Measurements from ENCODE around the gene SOWAHA. TPM values are rescaled to one million over a fixed set of nuclear protein-coding genes. Genes with fewer than 3 reads are reported as not detected.

SOWAHA gene
- total RNA-seq, 1 donor from 2014 or later = not detected

DNA sequence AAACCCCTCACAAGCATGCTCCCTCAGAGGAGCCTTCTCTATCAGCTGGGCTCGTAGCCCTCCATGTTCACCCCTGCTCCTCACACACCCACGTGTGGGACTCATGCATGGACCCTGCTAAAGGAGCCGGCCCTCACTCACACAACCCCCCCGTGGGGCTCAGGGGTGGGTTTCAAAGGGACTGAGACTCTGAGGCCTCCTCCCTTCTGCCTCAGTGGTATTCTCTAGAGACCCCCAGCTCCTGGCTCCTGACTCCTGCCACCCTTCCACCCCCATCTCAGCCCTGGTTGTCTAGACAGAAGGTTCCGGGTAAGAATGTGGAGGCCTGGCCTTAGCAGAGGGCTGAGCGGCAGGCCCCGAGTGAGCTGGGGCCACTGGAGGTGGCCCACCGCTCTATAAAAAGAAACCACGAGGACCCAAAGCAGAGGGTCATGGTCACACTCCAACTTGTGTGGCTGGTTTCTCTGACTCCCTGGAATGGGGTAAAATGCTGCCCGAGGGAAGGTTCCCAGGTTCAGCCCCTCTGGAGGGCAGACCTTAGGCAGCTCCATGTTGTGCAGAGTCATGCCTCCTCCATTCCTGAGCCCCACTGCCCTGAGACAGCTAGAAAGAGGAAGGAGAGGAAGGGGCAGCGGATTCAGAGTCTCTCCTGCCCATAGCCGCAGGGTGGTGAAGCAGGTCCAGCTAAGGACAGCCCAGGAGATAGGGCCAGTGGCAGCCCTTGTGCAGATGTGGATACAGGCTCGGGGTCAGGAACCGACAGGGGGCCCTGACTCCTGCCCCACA is 46.9 kb upstream of the SOWAHA start:
- no peak overlapping the region for H3K4me3 Mint-ChIP-seq (ENCODE audit: unreplicated experiment)
- H3K27me3 Mint-ChIP-seq (ENCODE audit: unreplicated experiment) = peaks cover 8% of the 10 kb centered on the region
- TF ChIP-seq, protein P1, sequence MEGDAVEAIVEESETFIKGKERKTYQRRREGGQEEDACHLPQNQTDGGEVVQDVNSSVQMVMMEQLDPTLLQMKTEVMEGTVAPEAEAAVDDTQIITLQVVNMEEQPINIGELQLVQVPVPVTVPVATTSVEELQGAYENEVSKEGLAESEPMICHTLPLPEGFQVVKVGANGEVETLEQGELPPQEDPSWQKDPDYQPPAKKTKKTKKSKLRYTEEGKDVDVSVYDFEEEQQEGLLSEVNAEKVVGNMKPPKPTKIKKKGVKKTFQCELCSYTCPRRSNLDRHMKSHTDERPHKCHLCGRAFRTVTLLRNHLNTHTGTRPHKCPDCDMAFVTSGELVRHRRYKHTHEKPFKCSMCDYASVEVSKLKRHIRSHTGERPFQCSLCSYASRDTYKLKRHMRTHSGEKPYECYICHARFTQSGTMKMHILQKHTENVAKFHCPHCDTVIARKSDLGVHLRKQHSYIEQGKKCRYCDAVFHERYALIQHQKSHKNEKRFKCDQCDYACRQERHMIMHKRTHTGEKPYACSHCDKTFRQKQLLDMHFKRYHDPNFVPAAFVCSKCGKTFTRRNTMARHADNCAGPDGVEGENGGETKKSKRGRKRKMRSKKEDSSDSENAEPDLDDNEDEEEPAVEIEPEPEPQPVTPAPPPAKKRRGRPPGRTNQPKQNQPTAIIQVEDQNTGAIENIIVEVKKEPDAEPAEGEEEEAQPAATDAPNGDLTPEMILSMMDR (IDR thresholded peaks at IDR 0.05; ENCODE audit: unreplicated experiment) = no peak
- peaks cover 14% of the 10 kb centered on the region for H3K36me3 Mint-ChIP-seq (ENCODE audit: low read depth, unreplicated experiment)
- peaks cover 15% of the 10 kb centered on the region for H3K4me1 Mint-ChIP-seq (ENCODE audit: unreplicated experiment)
- no peak overlapping the region for H3K27ac Mint-ChIP-seq (ENCODE audit: unreplicated experiment)
- H3K9me3 Mint-ChIP-seq (ENCODE audit: unreplicated experiment) = no peaks in the 10 kb centered on the region
- DNase-seq (ENCODE audit: low spot score) = no peak

DNA sequence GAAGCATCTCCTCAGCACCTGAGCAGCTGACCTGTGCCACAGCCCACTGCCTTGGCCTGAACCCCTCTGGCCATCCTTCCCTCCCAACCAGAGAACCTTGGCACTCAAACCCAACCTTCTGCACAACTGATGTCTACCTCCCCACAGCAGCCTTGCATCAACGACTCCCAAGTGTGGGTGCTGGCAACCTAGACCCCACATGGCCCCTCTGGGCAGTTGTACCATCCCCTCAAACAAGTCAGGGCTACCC is 46.4 kb upstream of the SOWAHA start:
- no peak overlapping the region for H3K4me3 Mint-ChIP-seq (ENCODE audit: unreplicated experiment)
- H3K27me3 Mint-ChIP-seq (ENCODE audit: unreplicated experiment) = peaks cover 8% of the 10 kb centered on the region
- peaks cover 13% of the 10 kb centered on the region for H3K36me3 Mint-ChIP-seq (ENCODE audit: low read depth, unreplicated experiment)
- H3K4me1 Mint-ChIP-seq (ENCODE audit: unreplicated experiment) = peaks cover 15% of the 10 kb centered on the region
- no peak for DNase-seq (ENCODE audit: low spot score)
- TF ChIP-seq, protein P1 (IDR thresholded peaks at IDR 0.05; ENCODE audit: unreplicated experiment) = no peak
- H3K9me3 Mint-ChIP-seq (ENCODE audit: unreplicated experiment) = no peaks in the 10 kb centered on the region
- H3K27ac Mint-ChIP-seq (ENCODE audit: unreplicated experiment) = no peak overlapping the region

DNA sequence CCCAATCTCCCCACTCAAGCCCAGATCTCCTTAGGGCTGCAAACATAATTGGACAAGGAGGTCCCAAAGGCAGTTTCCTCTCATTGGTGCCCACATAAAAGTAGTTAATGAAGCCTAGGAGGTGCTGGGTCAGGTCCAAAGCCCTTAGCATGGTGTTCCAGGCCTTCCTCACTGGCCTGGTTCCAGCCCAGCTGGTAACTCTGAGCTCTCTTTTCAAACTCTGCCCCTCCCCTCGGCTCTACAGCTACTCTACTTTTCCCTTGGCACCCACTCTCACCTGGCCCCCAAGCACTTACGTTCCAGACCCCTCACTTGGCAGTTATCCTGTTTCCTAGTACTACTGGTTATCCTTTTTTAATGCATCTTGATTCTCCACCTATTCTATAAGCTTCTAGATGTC is 46.0 kb upstream of the SOWAHA start:
- no peak for DNase-seq (ENCODE audit: low spot score)
- H3K36me3 Mint-ChIP-seq (ENCODE audit: low read depth, unreplicated experiment) = peaks cover 13% of the 10 kb centered on the region

DNA sequence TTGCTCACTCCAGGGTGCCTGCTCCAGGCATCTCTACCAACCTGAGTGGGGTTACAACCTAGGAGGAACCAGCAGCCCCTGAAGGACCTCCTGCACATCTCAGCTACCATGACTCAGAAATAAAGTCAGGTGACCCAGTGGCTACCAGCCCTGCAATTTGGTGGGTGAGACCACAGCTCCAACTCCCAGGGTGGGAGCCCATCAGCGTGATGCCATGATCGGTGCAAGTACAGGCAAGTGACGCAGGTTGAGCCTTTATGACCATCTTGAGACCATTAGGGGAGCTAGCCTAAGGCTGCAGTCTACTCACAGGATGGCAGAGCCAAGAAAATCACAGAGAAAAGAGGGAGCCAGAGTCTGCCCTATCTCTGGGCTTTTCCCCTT is 44.6 kb upstream of the SOWAHA start:
- H3K4me1 Mint-ChIP-seq (ENCODE audit: unreplicated experiment) = peaks cover 15% of the 10 kb centered on the region
- TF ChIP-seq, protein P1 (IDR thresholded peaks at IDR 0.05; ENCODE audit: unreplicated experiment) = no peak
- no peak overlapping the region for H3K4me3 Mint-ChIP-seq (ENCODE audit: unreplicated experiment)
- no peak for DNase-seq (ENCODE audit: low spot score)
- peaks cover 8% of the 10 kb centered on the region for H3K27me3 Mint-ChIP-seq (ENCODE audit: unreplicated experiment)
- no peaks in the 10 kb centered on the region for H3K9me3 Mint-ChIP-seq (ENCODE audit: unreplicated experiment)
- no peak overlapping the region for H3K27ac Mint-ChIP-seq (ENCODE audit: unreplicated experiment)
- H3K36me3 Mint-ChIP-seq (ENCODE audit: low read depth, unreplicated experiment) = peaks cover 8% of the 10 kb centered on the region

More for the DNA sequence above, 46.0 kb upstream of the SOWAHA start:
- TF ChIP-seq, protein P1 (IDR thresholded peaks at IDR 0.05; ENCODE audit: unreplicated experiment) = no peak
- Mint-ChIP-seq H3K4me1 (ENCODE audit: unreplicated experiment) (peaks cover 15% of the 10 kb centered on the region), H3K4me3 (ENCODE audit: unreplicated experiment) (no peak overlapping the region), H3K27ac (ENCODE audit: unreplicated experiment) (no peak overlapping the region), H3K27me3 (ENCODE audit: unreplicated experiment) (peaks cover 8% of the 10 kb centered on the region), H3K9me3 (ENCODE audit: unreplicated experiment) (no peaks in the 10 kb centered on the region)

DNA sequence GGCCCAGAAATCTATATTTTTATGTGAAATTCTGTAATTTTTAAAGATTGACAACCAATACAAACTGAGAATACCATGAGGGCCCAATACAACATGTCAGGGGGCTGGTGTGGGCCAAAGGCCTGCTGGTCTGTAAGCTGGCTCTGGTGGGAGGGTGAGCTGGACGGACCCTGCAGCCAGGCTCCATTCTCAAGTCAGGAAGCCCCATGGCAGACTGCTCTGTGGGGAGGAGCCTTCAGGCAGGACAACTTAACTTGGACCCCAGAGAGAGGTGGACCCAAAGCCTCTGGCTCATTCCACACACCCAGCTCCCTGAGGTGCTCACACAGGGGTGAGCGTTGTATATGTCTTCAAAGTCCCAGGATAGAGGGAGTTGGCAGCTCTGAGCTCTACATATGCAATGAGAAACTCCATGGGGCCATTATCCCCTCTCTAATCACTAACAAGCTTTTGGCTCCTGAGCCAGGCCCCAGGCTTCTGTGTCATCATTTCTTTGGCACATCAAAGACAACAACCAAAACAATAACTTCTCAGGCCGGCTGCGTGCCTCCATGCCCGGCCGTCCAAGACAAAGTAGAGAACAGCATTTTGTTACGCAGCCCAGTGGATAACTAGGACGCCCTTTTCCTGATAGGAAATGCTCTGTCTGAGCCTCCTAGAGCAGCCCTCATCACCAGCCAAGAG is 42.5 kb upstream of the SOWAHA start:
- Mint-ChIP-seq H3K36me3 (ENCODE audit: low read depth, unreplicated experiment) (peaks cover 8% of the 10 kb centered on the region), H3K9me3 (ENCODE audit: unreplicated experiment) (no peaks in the 10 kb centered on the region), H3K4me1 (ENCODE audit: unreplicated experiment) (peaks cover 15% of the 10 kb centered on the region), H3K4me3 (ENCODE audit: unreplicated experiment) (no peak overlapping the region), H3K27me3 (ENCODE audit: unreplicated experiment) (peaks cover 6% of the 10 kb centered on the region), H3K27ac (ENCODE audit: unreplicated experiment) (no peak overlapping the region)
- TF ChIP-seq, protein P1 (IDR thresholded peaks at IDR 0.05; ENCODE audit: unreplicated experiment) = no peak
- no peak for DNase-seq (ENCODE audit: low spot score)
